ENCODE data around the gene ACSL4.

Gene ACSL4

GRCh38 chrX:109760209-109760921 lies 27.3 kb upstream of the ACSL4 start:
- Histone ChIP-seq H3K9me3 (ENCODE audit: severe bottlenecking) (no peaks in the 10 kb centered on the region), H3K4me1 (ENCODE audit: insufficient read depth, poor library complexity, severe bottlenecking) (peaks cover 10% of the 10 kb centered on the region), H3K27me3 (ENCODE audit: insufficient read depth, poor library complexity, severe bottlenecking) (no peaks in the 10 kb centered on the region), H3K36me3 (ENCODE audit: low read depth) (no peaks in the 10 kb centered on the region), H3K4me3 (ENCODE audit: severe bottlenecking) (no peak overlapping the region), H3K27ac (ENCODE audit: poor library complexity, severe bottlenecking) (no peak overlapping the region)
- ATAC-seq (ENCODE audit: low read depth): peak; percentile 23; the same call in 2 of the 3 replicates
- no peak for TF ChIP-seq CTCF (IDR thresholded peaks at IDR 0.05; ENCODE audit: poor library complexity, severe bottlenecking)
- no peak for DNase-seq (ENCODE audit: low spot score)

GRCh38 chrX:109753256-109753655 lies 20.2 kb upstream of the ACSL4 start:
- no peak for TF ChIP-seq CTCF (IDR thresholded peaks at IDR 0.05; ENCODE audit: poor library complexity, severe bottlenecking)
- DNase-seq (ENCODE audit: low spot score): no peak
- Histone ChIP-seq H3K4me3 (ENCODE audit: severe bottlenecking) (no peak overlapping the region), H3K4me1 (ENCODE audit: insufficient read depth, poor library complexity, severe bottlenecking) (no peaks in the 10 kb centered on the region), H3K27ac (ENCODE audit: poor library complexity, severe bottlenecking) (no peak overlapping the region), H3K36me3 (ENCODE audit: low read depth) (no peaks in the 10 kb centered on the region), H3K9me3 (ENCODE audit: severe bottlenecking) (no peaks in the 10 kb centered on the region), H3K27me3 (ENCODE audit: insufficient read depth, poor library complexity, severe bottlenecking) (no peaks in the 10 kb centered on the region)
- ATAC-seq (ENCODE audit: low read depth): no peak

GRCh38 chrX:109751698-109752097 lies 18.6 kb upstream of the ACSL4 start:
- ATAC-seq (ENCODE audit: low read depth) (no peak), DNase-seq (ENCODE audit: low spot score) (no peak)
- Histone ChIP-seq H3K27me3 (ENCODE audit: insufficient read depth, poor library complexity, severe bottlenecking) (no peaks in the 10 kb centered on the region), H3K4me3 (ENCODE audit: severe bottlenecking) (no peak overlapping the region), H3K36me3 (ENCODE audit: low read depth) (no peaks in the 10 kb centered on the region), H3K27ac (ENCODE audit: poor library complexity, severe bottlenecking) (no peak overlapping the region), H3K4me1 (ENCODE audit: insufficient read depth, poor library complexity, severe bottlenecking) (no peaks in the 10 kb centered on the region), H3K9me3 (ENCODE audit: severe bottlenecking) (no peaks in the 10 kb centered on the region)
- no peak for TF ChIP-seq CTCF (IDR thresholded peaks at IDR 0.05; ENCODE audit: poor library complexity, severe bottlenecking)

GRCh38 chrX:109749207-109749606 lies 16.1 kb upstream of the ACSL4 start:
- H3K27me3 ChIP-seq (ENCODE audit: insufficient read depth, poor library complexity, severe bottlenecking): no peaks in the 10 kb centered on the region
- DNase-seq (ENCODE audit: low spot score): no peak
- ATAC-seq (ENCODE audit: low read depth): no peak
- no peak overlapping the region for H3K27ac ChIP-seq (ENCODE audit: poor library complexity, severe bottlenecking)
- H3K4me1 ChIP-seq (ENCODE audit: insufficient read depth, poor library complexity, severe bottlenecking): no peaks in the 10 kb centered on the region
- H3K9me3 ChIP-seq (ENCODE audit: severe bottlenecking): no peaks in the 10 kb centered on the region
- TF ChIP-seq CTCF (IDR thresholded peaks at IDR 0.05; ENCODE audit: poor library complexity, severe bottlenecking): no peak
- no peaks in the 10 kb centered on the region for H3K36me3 ChIP-seq (ENCODE audit: low read depth)
- no peak overlapping the region for H3K4me3 ChIP-seq (ENCODE audit: severe bottlenecking)

GRCh38 chrX:109747681-109748080 lies 14.6 kb upstream of the ACSL4 start:
- H3K4me3 ChIP-seq (ENCODE audit: severe bottlenecking): no peak overlapping the region
- ATAC-seq (ENCODE audit: low read depth) (no peak), DNase-seq (ENCODE audit: low spot score) (no peak)
- no peaks in the 10 kb centered on the region for H3K27me3 ChIP-seq (ENCODE audit: insufficient read depth, poor library complexity, severe bottlenecking)
- H3K4me1 ChIP-seq (ENCODE audit: insufficient read depth, poor library complexity, severe bottlenecking): no peaks in the 10 kb centered on the region
- no peaks in the 10 kb centered on the region for H3K36me3 ChIP-seq (ENCODE audit: low read depth)
- TF ChIP-seq CTCF (IDR thresholded peaks at IDR 0.05; ENCODE audit: poor library complexity, severe bottlenecking): no peak
- no peaks in the 10 kb centered on the region for H3K9me3 ChIP-seq (ENCODE audit: severe bottlenecking)
- no peak overlapping the region for H3K27ac ChIP-seq (ENCODE audit: poor library complexity, severe bottlenecking)

Data from RWPE2 (cell line).